Measurements from ENCODE around the gene ABAT. TPM values are rescaled to one million over a fixed set of nuclear protein-coding genes. Genes with fewer than 3 reads are reported as not detected.

Gene ABAT
- total and polyA plus RNA-seq, 2 experiments from 2014 or later: 4.7 to 8.0 TPM

DNA sequence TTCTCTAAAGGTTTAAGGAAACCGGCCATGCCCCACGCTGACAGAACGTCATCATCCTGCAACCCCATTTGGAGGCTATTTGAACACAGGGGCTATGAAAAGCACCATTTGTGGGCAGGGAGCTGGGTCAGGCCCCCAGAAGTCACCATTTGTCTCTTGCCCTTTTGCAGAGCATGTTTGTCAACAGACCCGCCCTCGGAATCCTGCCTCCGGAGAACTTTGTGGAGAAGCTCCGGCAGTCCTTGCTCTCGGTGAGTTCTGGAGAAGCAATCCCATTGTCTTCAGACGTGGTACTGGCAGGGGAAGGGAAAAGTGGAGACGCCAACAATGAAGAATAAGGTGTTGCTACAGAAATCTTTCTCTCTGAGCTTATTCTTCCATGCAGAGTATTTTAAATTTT lies 89.5 kb downstream of the ABAT start:
- no peaks in the 10 kb centered on the region for H3K4me1 ChIP-seq (ENCODE audit: insufficient read depth)
- in situ Hi-C loops (cut with MboI): no loop called here
- WGBS, 2 experiments (ENCODE audit: low coverage in 1 of 2, low lambda C conversion rate in 2 of 2, missing lambda C conversion rate in 2 of 2): 83 to 89% methylated on average over 10 of the region's 10 CpGs

DNA sequence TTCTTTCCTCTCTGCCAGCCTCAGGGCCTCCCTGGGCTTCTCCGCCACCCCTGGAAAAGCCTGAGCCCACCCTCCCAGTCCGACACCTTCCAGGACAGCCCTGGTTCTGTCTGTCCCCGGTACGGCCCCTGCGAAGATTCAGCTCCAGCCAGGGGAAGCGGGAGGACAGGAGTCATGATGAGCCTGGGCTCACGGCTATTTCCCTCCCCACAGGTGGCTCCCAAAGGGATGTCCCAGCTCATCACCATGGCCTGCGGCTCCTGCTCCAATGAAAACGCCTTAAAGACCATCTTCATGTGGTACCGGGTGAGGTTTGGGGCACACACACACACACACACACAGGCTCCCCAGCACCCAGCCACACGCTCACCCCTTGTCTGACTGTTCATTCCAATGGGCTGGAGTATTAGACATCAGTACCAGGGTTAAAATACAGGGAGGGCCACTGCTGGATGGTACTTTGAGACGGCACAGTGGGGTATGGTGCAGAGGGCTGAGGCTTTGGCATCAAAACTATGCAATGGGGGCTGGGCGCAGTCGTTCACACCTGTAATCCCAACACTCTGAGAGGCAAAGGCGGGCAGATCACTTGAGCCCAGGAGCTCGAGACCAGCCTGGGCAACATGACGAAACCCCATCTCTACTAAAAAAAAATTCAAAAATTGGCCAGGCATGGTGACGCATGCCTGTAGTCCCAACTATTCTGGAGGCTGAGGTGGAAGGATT lies 90.3 kb downstream of the ABAT start:
- DNase-seq: no peak
- Histone ChIP-seq H3K4me3 (no peak overlapping the region), H4K20me1 (ENCODE audit: insufficient read depth) (no peaks in the 10 kb centered on the region), H3K36me3 (ENCODE audit: low read depth) (no peaks in the 10 kb centered on the region), H3K27me3 (replicated peaks; ENCODE audit: insufficient read depth) (no peaks in the 10 kb centered on the region), H2AFZ (no peak overlapping the region), H3K4me1 (ENCODE audit: insufficient read depth) (no peaks in the 10 kb centered on the region), H3K27ac (no peak overlapping the region), H3K4me2 (ENCODE audit: unreplicated experiment) (no peak overlapping the region), H3F3A (ENCODE audit: insufficient read depth) (no peaks in the 10 kb centered on the region), H3K9me2 (ENCODE audit: insufficient read depth) (no peaks in the 10 kb centered on the region), H3K9me3 (ENCODE audit: low read depth) (no peaks in the 10 kb centered on the region), H3K9ac (no peak overlapping the region), H3K79me2 (ENCODE audit: insufficient read depth) (no peaks in the 10 kb centered on the region)
- in situ Hi-C loops (cut with MboI): no loop called here
- WGBS, 2 experiments (ENCODE audit: low coverage in 1 of 2, low lambda C conversion rate in 2 of 2, missing lambda C conversion rate in 2 of 2): 81 to 82% methylated on average over 18 of the region's 18 CpGs
- no peak for TF ChIP-seq EZH2 (IDR thresholded peaks at IDR 0.05; ENCODE audit: insufficient read depth, poor library complexity, severe bottlenecking)
- TF ChIP-seq EZH2phosphoT487 (IDR thresholded peaks at IDR 0.05; ENCODE audit: insufficient read depth, low read depth): no peak

More for the DNA sequence above, 89.5 kb downstream of the ABAT start:
- Histone ChIP-seq H3K27ac (no peak overlapping the region), H3K4me3 (no peak overlapping the region), H3F3A (ENCODE audit: insufficient read depth) (no peaks in the 10 kb centered on the region), H3K9me2 (ENCODE audit: insufficient read depth) (no peaks in the 10 kb centered on the region), H3K79me2 (ENCODE audit: insufficient read depth) (no peaks in the 10 kb centered on the region), H3K9me3 (ENCODE audit: low read depth) (no peaks in the 10 kb centered on the region), H3K36me3 (ENCODE audit: low read depth) (no peaks in the 10 kb centered on the region), H3K27me3 (replicated peaks; ENCODE audit: insufficient read depth) (no peaks in the 10 kb centered on the region), H4K20me1 (ENCODE audit: insufficient read depth) (no peaks in the 10 kb centered on the region), H2AFZ (no peak overlapping the region), H3K4me2 (ENCODE audit: unreplicated experiment) (no peak overlapping the region), H3K9ac (no peak overlapping the region)
- TF ChIP-seq EZH2phosphoT487 (IDR thresholded peaks at IDR 0.05; ENCODE audit: insufficient read depth, low read depth) (no peak), EZH2 (IDR thresholded peaks at IDR 0.05; ENCODE audit: insufficient read depth, poor library complexity, severe bottlenecking) (no peak)
- no peak for DNase-seq

DNA sequence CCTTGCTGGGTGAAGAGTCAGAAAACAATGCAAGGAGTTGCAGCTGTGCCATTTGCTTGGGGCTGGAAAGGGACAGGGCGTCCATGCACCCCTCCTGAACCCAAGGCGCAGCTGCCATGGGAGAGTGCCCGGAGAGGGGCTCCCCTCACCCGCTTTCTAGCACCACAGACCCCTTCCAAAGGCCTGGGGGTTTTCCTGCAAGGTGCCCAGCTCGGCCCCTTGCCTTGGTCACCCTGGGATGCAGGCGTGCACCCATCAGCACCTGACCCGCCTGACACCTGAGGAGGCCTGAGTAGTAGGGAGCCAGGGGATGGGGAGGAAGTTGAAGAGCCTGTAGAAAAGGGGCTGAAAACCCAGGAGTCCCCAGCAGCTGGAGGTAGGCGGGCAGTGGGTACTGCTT lies 92.8 kb downstream of the ABAT start:
- Histone ChIP-seq H3K36me3 (ENCODE audit: low read depth) (no peaks in the 10 kb centered on the region), H3K27ac (no peak overlapping the region), H3K4me3 (no peak overlapping the region), H3K4me1 (ENCODE audit: insufficient read depth) (no peaks in the 10 kb centered on the region), H3K79me2 (ENCODE audit: insufficient read depth) (no peaks in the 10 kb centered on the region), H2AFZ (no peak overlapping the region), H3K27me3 (replicated peaks; ENCODE audit: insufficient read depth) (no peaks in the 10 kb centered on the region), H3K9me2 (ENCODE audit: insufficient read depth) (no peaks in the 10 kb centered on the region), H3F3A (ENCODE audit: insufficient read depth) (no peaks in the 10 kb centered on the region), H3K9me3 (ENCODE audit: low read depth) (no peaks in the 10 kb centered on the region), H3K9ac (no peak overlapping the region), H3K4me2 (ENCODE audit: unreplicated experiment) (no peak overlapping the region), H4K20me1 (ENCODE audit: insufficient read depth) (no peaks in the 10 kb centered on the region)
- no peak for DNase-seq
- WGBS, 2 experiments (ENCODE audit: low coverage in 1 of 2, low lambda C conversion rate in 2 of 2, missing lambda C conversion rate in 2 of 2): 73 to 77% methylated on average over 8 of the region's 8 CpGs
- in situ Hi-C loops (cut with MboI): no loop called here
- TF ChIP-seq EZH2 (IDR thresholded peaks at IDR 0.05; ENCODE audit: insufficient read depth, poor library complexity, severe bottlenecking) (no peak), EZH2phosphoT487 (IDR thresholded peaks at IDR 0.05; ENCODE audit: insufficient read depth, low read depth) (no peak)

DNA sequence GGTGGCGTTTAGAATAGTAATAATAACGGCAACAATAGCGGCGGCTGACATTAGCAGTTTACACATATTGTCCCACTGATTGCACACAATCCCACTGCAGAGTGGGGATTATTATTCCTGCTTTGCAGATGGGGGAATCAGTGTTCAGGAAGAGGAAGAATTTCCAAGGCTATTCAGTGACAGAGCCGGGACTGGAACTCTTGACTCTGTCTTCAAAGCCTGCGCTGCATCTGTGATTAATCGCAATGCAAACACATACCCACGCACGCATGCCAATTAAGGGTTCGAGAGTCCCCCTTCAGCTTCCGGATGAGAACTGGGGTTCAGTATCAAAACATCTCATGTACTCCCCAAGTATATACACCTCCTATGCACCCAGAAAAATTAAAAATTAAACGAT lies 93.9 kb downstream of the ABAT start:
- Histone ChIP-seq H3K4me2 (ENCODE audit: unreplicated experiment) (no peak overlapping the region), H3K9me3 (ENCODE audit: low read depth) (no peaks in the 10 kb centered on the region), H3K36me3 (ENCODE audit: low read depth) (no peaks in the 10 kb centered on the region), H3K9me2 (ENCODE audit: insufficient read depth) (no peaks in the 10 kb centered on the region), H3K27ac (no peak overlapping the region), H3K4me3 (no peak overlapping the region), H2AFZ (no peak overlapping the region), H3F3A (ENCODE audit: insufficient read depth) (no peaks in the 10 kb centered on the region), H3K27me3 (replicated peaks; ENCODE audit: insufficient read depth) (no peaks in the 10 kb centered on the region), H3K9ac (no peak overlapping the region), H3K79me2 (ENCODE audit: insufficient read depth) (no peaks in the 10 kb centered on the region), H4K20me1 (ENCODE audit: insufficient read depth) (no peaks in the 10 kb centered on the region), H3K4me1 (ENCODE audit: insufficient read depth) (no peaks in the 10 kb centered on the region)
- WGBS, 2 experiments (ENCODE audit: low coverage in 1 of 2, low lambda C conversion rate in 2 of 2, missing lambda C conversion rate in 2 of 2): 76 to 78% methylated on average over 12 of the region's 12 CpGs
- no peak for DNase-seq
- in situ Hi-C loops (cut with MboI): no loop called here
- no peak for TF ChIP-seq EZH2 (IDR thresholded peaks at IDR 0.05; ENCODE audit: insufficient read depth, poor library complexity, severe bottlenecking)
- no peak for TF ChIP-seq EZH2phosphoT487 (IDR thresholded peaks at IDR 0.05; ENCODE audit: insufficient read depth, low read depth)
